PFSK-1 (cell line): Measurements from ENCODE around the gene CD24.

Experiments
- FOXP2 ChIP-seq: optimal IDR thresholded peaks from 2 replicates; pipeline ENCODE3; 2011; ENCODE audit warnings: borderline replicate concordance, control low read depth, inconsistent platforms; ENCODE audit not compliant: insufficient read depth; ENCODE audit errors: extremely low read length, extremely low read depth
- POLR2AphosphoS5 ChIP-seq: IDR thresholded peaks from 2 replicates; pipeline ENCODE4 v1.6.1; 2012; ENCODE audit warnings: low read depth, mild to moderate bottlenecking, control low read depth, low read length, moderate library complexity
- REST ChIP-seq, 2 experiments: IDR thresholded peaks; 2 replicates each; pipeline versions ENCODE4 v1.6.1 to v1.8.0; 2011 to 2012; ENCODE audit warnings: low read depth in 2 of 2, low read length in 2 of 2, control low read depth in 1 of 2, inconsistent platforms in 1 of 2, mild to moderate bottlenecking in 1 of 2, moderate library complexity in 1 of 2; ENCODE audit not compliant: insufficient read depth in 1 of 2
- SIN3A ChIP-seq: IDR thresholded peaks from 2 replicates; pipeline ENCODE4 v1.6.1; 2012; ENCODE audit warnings: mild to moderate bottlenecking, low read length, moderate library complexity, borderline replicate concordance; ENCODE audit not compliant: insufficient read depth
- TAF1 ChIP-seq: IDR thresholded peaks from 2 replicates; pipeline ENCODE4 v1.6.1; 2012; ENCODE audit warnings: low read length, control low read depth, borderline replicate concordance; ENCODE audit not compliant: insufficient read depth

CD24 gene

GRCh38 chr6:106939848-106940247 is 34.7 kb downstream of the CD24 start:
- TF ChIP-seq FOXP2 = no peak
- TF ChIP-seq POLR2AphosphoS5 = no peak
- no peak for TF ChIP-seq SIN3A
- TF ChIP-seq REST (IDR thresholded peaks at IDR 0.05; ENCODE audit: insufficient read depth in 1 of 2, low read depth in 2 of 2, low read length in 2 of 2) = no peak
- no peak for TF ChIP-seq TAF1

GRCh38 chr6:106939208-106939607 is 35.3 kb downstream of the CD24 start:
- TF ChIP-seq POLR2AphosphoS5 (no peak), FOXP2 (no peak), REST (IDR thresholded peaks at IDR 0.05; ENCODE audit: insufficient read depth in 1 of 2, low read depth in 2 of 2, low read length in 2 of 2) (no peak), SIN3A (no peak), TAF1 (no peak)

- TF ChIP-seq POLR2AphosphoS5 = no peak
- no peak for TF ChIP-seq FOXP2
- peak; percentile 89 to 99 for TF ChIP-seq REST (IDR thresholded peaks at IDR 0.05; ENCODE audit: insufficient read depth in 1 of 2, low read depth in 2 of 2, low read length in 2 of 2)
Observed at GRCh38 chr6:106927531-106928398, 46.8 kb downstream of the CD24 start.

GRCh38 chr6:106925948-106926347 is 48.6 kb downstream of the CD24 start:
- TF ChIP-seq FOXP2 = no peak
- no peak for TF ChIP-seq TAF1

DNA sequence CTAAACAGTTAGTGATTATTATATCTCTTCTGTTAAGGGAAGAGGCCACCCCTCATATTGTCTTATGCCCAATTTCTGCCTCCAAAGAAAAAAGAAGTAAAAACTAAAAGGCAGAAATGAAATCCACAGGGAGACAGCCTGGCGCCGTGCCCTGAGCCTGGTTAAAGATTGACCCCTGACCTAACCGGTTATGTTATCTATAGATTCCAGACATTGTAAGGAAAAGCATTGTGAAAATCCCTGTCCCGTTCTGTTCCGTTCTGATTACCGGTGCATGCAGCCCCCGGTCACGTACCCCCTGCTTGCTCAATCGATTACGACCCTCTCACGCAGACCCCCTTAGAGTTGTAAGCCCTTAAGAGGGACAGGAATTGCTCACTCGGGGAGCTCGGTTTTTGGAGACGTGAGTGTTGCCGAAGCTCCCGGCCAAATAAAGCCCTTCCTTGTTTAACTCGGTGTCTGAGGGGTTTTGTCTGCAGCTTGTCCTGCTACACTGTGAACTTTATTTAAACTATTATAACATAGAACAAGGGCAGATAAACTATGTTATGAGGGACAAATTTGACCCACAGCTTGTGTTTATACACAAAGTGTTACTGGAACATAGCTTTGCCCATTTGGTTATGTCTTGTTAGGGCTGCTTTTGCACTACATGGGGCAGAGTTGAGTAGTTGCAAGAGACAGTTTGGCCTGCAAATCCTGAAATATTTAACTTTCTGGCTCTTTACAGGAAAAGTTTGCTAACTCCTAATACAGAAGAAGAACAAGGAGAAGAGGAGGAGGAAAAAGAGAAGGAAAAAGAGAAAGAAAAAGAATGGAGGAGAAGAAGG is 49.6 kb downstream of the CD24 start:
- no peak for TF ChIP-seq FOXP2
- no peak for TF ChIP-seq TAF1
- TF ChIP-seq POLR2AphosphoS5 = no peak
- no peak for TF ChIP-seq REST (IDR thresholded peaks at IDR 0.05; ENCODE audit: insufficient read depth in 1 of 2, low read depth in 2 of 2, low read length in 2 of 2)
- no peak for TF ChIP-seq SIN3A
